GM18502 (cell line): Measurements from ENCODE around the gene SELENOW.
"Not testable (repeated sequence)": the region's sequence is repeated elsewhere in the genome, so short reads cannot be mapped to it uniquely, and the experiment has no call there.

Experiments
- ATAC-seq: cut with Tn5 transposase; IDR thresholded peaks from one replicate; pipeline ENCODE4 v1.9.1; 2021; ENCODE audit warnings: mild to moderate bottlenecking; ENCODE audit not compliant: unreplicated experiment, poor library complexity

The SELENOW gene

GRCh38 chr19:47778049-47778953 is at the start of gene SELENOW:
Gene SELENOW (plus strand): TSS chr19:47778703. CDS start chr19:47778786, 83 bp downstream.
- peak; percentile 80 for ATAC-seq

DNA sequence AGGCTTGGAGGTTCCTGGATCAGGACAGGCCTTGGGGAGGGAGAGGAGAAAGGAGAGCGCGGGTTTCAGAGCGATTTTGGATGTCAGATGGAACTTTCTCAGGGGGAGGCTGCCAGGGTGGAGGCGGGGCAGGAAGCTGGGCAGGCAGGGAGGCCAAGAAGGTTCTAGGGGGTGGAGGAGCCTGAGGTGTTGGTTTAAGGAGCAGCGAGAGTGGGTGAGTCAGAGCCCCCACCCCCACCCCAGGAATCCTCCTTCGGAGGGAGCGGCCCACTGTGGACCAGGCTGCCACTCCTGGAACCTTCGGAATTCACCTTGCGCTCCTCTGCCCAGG is 49.1 kb upstream of the SELENOW start:
- ATAC-seq = no peak

DNA sequence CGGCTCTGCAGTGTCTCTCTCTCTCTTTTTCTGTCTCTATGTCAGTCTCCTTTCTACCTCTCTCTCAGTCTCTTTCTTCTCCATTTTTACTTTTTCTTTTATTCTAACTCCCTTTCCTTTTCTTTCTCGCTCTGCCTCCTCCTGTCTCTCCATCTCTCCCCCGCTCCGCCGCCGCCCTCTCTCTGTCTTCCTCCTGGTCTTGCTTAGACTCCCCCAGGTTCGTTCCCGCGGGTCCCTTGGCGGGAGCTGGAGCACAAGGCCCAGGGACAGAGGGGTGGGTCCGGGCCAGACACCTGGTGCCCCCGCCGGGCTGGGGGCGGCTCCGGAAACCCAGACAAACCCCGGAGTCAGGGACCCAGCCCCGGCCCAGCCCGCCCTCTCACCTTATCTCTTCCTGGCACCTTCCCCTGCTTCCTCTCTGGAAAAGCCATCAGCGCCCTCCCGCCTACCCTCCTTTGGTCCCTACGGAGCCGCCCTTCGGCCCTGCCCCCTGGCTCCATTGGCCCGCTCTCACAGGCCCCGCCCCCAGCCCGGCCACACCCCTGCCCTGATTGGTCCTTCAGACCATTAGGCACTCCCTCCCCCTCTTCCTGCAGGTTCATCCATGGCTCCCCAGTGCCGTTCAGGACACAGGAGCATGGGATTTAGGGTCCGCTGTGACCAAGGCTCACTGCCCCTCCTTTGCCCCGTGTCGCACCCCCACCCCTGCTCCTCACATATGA is 48.5 kb upstream of the SELENOW start:
- no peak for ATAC-seq

DNA sequence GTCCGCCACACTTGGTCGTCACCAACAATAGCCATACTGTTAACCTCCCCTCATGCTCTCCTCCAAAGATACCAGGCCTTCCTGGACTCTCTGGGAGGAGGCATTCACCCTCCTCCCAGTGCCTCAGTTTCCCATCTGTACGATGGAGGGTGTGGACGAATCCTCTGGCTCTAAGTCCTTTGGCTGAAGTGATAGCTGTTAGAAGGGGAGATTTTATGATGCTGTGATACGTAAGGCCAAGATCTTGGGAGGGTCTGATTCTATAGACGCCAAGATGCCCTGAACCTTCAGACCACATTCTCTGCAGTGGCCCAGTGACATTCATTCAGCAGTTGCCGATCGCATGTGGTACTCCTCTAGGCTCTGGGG is 48.0 kb upstream of the SELENOW start:
- no peak for ATAC-seq

GRCh38 chr19:47730910-47731309 is 47.6 kb upstream of the SELENOW start:
- no peak for ATAC-seq

GRCh38 chr19:47735131-47735530 is 43.4 kb upstream of the SELENOW start:
- no peak for ATAC-seq

DNA sequence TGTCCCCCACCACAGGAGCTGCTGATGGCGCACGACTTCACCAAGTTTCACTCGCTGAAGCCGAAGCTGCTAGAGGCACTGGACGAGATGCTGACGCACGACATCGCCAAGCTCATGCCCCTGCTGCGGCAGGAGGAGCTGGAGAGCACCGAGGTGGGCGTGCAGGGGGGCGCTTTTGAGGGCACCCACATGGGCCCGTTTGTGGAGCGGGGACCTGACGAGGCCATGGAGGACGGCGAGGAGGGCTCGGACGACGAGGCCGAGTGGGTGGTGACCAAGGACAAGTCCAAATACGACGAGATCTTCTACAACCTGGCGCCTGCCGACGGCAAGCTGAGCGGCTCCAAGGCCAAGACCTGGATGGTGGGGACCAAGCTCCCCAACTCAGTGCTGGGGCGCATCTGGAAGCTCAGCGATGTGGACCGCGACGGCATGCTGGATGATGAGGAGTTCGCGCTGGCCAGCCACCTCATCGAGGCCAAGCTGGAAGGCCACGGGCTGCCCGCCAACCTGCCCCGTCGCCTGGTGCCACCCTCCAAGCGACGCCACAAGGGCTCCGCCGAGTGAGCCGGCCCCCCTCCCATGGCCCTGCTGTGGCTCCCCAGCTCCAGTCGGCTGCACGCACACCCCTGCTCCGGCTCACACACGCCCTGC is 37.5 kb upstream of the SELENOW start:
- ATAC-seq = no peak

- no peak for ATAC-seq
These were observed 36.9 kb upstream of the SELENOW start for GRCh38 chr19:47741544-47742140.

GRCh38 chr19:47742634-47743033 is 35.9 kb upstream of the SELENOW start:
- ATAC-seq = no peak

DNA sequence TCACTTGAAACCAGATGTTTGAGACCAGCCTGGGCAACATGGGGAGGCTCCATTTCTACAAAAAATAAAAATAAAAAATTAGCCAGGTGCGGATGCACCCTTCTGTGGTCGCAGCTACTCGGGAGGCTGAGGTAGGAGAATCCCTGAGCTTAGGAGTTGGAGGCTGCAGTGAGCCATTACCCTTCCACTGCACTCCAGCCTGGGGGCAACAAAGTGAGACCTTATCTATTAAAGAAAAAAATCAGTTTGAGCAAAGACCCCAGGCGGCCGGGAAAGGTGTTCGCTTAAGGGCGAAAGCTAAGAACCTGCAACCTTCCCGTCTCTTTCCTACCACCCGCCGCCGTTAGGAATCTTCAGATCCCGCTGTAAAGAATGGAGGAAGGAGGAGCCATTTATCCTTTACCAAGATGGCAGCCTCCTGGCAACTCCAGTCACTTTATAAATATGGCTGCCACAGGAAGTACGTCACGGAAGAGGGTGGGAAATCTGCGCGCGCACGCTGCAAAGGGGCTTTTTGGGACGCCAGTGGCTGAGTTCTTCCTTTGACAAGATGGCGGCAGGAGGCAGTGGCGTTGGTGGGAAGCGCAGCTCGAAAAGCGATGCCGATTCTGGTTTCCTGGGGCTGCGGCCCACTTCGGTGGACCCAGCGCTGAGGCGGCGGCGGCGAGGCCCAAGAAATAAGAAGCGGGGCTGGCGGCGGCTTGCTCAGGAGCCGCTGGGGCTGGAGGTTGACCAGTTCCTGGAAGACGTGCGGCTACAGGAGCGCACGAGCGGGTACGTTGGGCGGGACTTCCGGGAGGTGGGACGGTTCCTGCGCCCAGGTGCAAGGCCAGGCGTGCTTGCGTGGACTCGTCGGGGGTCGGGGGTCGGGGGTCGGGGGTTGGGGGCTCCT is 33.2 kb upstream of the SELENOW start, which contains the start of gene NOP53:
NOP53 (plus strand) TSS at position 537 of the 892 bp plus-strand sequence; CDS start at position 551, 14 bp downstream.
- peak; percentile 69 for ATAC-seq

GRCh38 chr19:47746129-47746528 is 32.4 kb upstream of the SELENOW start:
- not testable (repeated sequence) for ATAC-seq

GRCh38 chr19:47749326-47749725 is 29.2 kb upstream of the SELENOW start:
- ATAC-seq = no peak

DNA sequence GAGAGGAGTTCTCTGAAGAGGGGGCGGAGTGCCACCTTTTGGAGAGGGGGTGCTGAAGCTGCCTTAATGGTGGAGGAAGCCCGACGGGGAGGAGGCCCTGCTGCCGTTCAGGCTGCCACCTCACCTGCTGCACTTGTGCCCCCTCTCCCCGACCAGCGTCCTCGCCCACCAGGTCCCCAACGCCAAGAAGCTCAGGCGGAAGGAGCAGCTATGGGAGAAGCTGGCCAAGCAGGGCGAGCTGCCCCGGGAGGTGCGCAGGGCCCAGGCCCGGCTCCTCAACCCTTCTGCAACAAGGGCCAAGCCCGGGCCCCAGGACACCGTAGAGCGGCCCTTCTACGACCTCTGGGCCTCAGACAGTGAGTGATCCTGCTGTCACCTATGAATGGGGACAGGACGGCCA is 27.8 kb upstream of the SELENOW start:
- ATAC-seq = no peak

- no peak for ATAC-seq
These were observed 25.9 kb upstream of the SELENOW start for GRCh38 chr19:47752440-47753211.

GRCh38 chr19:47754206-47755064 is 24.1 kb upstream of the SELENOW start:
- no peak for ATAC-seq

DNA sequence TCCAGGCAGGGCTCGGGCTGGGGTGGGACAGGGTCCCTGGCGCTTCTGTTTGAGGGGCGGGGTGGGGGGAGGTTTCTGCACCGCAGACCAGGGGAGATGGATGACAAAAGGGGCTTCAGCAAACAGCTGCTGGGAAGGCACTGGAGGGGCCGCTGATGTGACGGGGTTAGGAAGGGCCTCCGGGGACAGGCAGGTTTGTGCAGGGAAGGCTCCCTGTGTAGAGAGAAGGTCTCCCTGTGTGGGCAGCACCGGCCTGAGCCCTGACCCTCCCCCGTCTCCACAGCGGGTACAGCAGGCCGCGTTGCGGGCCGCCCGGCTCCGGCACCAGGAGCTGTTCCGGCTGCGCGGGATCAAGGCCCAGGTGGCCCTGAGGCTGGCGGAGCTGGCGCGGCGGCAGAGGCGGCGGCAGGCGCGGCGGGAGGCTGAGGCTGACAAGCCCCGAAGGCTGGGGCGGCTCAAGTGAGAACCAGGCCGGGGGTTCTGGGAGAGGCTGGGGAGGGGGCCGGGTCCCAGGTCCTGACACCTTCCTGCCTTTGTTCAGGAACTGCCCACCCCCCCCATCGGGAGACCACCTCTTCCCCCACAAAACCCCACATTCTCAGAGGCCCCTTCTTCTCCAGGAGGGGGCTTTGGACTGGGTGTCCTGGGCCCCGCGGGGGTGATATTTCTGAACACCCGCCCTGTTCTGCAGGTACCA is 23.3 kb upstream of the SELENOW start:
- ATAC-seq = no peak
